Measurements from ENCODE around the gene ERAS. TPM values are rescaled to one million over a fixed set of nuclear protein-coding genes. Genes with fewer than 3 reads are reported as not detected.
"Not testable (repeated sequence)": the region's sequence is repeated elsewhere in the genome, so short reads cannot be mapped to it uniquely, and the experiment has no call there.

ERAS gene
- total RNA-seq, 1 donor from 2014 or later, result not detected

- DNase-seq, result no peak
These were observed 28.0 kb upstream of the ERAS start for GRCh38 chrX:48798318-48798717.

GRCh38 chrX:48800574-48801279 lies 25.6 kb upstream of the ERAS start:
- DNase-seq, result no peak

- DNase-seq, result peak; percentile 99
These were observed 24.8 kb upstream of the ERAS start, which contains the start of gene HDAC6 for GRCh38 chrX:48801280-48802088. Gene HDAC6, plus strand, starts transcription at chrX:48802067. Its CDS starts 626 bp downstream, at chrX:48802693.

DNA sequence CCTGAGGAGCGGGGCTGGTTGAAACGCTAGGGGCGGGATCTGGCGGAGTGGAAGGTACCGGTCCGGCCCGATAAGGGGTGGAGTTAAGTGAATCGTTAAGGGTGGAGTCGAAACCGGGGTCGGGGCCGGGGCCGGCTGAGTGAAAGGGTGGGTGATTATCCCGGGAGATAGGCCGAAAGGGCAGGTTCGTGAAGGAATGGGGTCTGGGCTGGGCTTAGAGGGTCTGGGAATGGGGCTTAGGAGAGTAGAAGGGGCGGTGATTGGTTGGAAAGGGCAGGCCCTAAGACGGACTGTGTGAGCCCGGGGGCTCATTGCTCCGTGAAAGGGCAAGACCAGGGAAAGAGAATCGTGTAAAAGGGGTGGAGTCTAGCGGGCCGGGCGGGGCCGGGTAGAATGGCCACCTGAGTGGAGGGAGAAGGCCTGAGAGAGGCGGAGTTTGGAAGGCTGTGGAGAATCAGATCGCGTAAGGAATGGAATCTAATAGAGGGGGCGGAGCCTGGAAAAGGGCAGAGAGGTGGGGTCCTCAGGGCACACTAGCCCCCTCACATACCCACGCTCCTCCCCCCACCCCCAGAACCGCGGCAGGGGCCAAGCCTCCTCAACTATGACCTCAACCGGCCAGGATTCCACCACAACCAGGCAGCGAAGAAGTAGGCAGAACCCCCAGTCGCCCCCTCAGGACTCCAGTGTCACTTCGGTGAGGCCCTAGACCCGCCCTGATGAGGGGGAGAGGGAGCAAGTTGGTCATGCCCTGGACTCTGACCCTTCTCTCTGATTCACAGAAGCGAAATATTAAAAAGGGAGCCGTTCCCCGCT lies 24.0 kb upstream of the ERAS start:
- DNase-seq, result peak; percentile 88

DNA sequence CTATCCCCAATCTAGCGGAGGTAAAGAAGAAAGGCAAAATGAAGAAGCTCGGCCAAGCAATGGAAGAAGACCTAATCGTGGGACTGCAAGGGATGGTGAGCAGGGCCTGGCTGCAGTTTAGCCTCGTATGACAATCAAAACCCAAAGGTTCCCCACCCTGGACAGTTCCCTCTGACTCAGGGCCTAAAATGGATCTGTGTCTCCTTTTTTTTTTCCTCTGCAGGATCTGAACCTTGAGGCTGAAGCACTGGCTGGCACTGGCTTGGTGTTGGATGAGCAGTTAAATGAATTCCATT lies 23.5 kb upstream of the ERAS start:
- no peak for DNase-seq

DNA sequence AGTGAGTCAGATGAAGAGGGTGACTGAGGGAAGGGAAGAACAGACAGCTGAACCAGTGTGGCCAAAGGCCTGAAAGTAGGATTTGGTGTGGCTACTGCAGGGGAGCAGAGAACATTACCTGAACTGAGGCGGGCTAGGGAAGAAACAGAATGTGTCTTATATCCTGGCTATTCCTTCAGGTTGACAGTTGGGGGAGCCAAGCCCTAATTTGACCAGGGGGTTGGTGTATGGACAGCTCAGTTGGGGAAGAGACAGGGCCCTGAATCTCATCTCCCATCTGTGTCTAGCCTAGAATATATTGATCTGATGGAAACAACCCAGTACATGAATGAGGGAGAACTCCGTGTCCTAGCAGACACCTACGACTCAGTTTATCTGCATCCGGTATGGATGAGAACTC lies 20.2 kb upstream of the ERAS start:
- DNase-seq, result no peak

DNA sequence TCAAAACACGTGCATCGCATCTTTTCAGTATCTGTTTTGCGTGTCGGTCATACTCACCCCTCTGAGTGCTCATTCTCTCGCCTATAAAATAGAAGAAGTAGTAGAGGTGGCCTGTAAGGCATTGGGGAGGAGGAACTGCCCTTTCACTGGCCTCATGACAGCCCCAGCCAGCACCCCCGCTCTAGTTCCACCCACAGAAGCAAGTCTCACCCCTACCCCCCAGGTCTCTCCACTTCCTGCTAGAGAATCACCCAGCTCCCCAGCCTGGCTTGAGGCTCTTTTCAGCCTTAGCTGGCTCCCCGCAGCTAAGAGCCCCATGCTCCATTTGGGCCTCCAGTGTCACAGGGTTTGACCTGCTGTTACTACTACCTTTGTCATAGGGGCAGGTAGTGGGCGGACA lies 12.7 kb upstream of the ERAS start:
- DNase-seq, result no peak

- no peak for DNase-seq
These were observed 11.6 kb upstream of the ERAS start for GRCh38 chrX:48814722-48815121.

GRCh38 chrX:48815266-48815665 lies 11.0 kb upstream of the ERAS start:
- DNase-seq, result no peak

GRCh38 chrX:48816014-48816810 lies 10.1 kb upstream of the ERAS start:
- no peak for DNase-seq

DNA sequence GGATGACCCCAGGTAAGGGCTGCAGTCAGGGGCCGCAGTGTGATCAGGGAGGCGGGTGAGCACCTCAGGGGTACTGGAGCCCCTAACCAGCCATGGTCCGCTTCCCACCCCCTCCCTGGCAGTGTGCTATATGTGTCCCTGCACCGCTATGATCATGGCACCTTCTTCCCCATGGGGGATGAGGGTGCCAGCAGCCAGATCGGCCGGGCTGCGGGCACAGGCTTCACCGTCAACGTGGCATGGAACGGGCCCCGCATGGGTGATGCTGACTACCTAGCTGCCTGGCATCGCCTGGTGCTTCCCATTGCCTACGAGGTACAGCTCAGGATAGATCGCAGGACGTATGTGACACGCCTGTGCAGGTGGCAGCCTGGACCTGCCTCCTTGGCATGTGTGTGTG lies 8.2 kb upstream of the ERAS start:
- no peak for DNase-seq

- no peak for DNase-seq
These were observed 7.4 kb upstream of the ERAS start for GRCh38 chrX:48818866-48819265.

DNA sequence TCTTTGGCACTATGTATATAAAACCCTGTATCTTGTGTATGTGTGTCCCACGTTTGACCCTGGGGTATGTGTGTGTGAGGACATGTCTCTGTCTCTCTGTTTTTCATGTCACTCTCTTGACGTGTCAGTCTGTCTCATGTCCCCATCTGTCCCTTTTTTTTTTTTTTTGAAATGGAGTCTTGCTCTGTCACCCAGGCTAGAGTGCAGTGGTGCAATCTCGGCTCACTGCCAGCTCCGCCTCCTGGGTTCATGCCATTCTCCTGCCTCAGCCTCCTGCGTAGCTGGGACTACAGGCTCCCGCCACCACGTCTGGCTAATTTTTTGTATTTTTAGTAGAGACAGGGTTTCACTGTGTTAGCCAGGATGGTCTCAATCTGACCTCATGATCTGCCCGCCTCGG lies 6.9 kb upstream of the ERAS start:
- DNase-seq, result not testable (repeated sequence)

GRCh38 chrX:48823053-48823452 lies 3.3 kb upstream of the ERAS start:
- DNase-seq, result no peak

DNA sequence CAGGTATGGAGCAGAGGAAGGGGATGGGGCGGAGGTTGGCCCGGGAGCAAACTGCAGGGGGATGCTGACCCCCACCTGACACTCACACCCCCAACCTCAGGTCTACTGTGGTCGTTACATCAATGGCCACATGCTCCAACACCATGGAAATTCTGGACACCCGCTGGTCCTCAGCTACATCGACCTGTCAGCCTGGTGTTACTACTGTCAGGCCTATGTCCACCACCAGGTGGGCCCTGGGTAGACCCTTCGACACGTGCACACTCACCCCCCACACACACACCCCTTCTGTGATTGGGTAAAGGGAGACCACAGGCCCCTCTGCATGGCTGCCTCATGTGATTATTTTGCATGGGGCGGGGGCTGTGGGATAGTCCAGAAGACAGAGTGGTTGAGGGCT lies 2.2 kb upstream of the ERAS start:
- no peak for DNase-seq

GRCh38 chrX:48826876-48827653 lies 752 bp downstream of the ERAS start:
- no peak for DNase-seq

- DNase-seq, result no peak
These were observed 1.3 kb downstream of the ERAS start for GRCh38 chrX:48827654-48827968.

DNA sequence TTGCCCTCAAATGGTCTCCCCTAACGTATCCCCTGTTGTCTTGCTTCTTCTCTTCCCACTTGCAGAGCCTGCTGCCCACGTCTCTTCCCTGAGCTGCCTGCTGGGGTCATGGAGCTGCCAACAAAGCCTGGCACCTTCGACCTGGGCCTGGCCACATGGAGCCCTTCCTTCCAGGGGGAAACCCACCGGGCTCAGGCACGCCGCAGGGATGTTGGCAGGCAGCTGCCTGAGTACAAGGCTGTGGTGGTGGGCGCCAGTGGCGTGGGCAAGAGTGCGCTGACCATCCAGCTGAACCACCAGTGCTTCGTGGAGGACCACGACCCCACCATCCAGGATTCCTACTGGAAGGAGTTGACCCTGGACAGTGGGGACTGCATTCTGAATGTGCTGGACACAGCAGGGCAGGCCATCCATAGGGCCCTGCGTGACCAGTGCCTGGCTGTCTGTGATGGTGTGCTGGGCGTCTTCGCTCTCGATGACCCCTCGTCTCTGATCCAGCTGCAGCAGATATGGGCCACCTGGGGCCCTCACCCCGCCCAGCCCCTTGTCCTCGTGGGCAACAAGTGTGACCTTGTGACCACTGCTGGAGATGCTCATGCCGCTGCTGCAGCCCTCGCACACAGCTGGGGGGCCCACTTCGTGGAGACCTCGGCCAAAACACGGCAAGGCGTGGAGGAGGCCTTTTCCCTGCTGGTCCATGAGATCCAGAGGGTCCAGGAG lies 2.9 kb downstream of the ERAS start:
- DNase-seq, result no peak

DNA sequence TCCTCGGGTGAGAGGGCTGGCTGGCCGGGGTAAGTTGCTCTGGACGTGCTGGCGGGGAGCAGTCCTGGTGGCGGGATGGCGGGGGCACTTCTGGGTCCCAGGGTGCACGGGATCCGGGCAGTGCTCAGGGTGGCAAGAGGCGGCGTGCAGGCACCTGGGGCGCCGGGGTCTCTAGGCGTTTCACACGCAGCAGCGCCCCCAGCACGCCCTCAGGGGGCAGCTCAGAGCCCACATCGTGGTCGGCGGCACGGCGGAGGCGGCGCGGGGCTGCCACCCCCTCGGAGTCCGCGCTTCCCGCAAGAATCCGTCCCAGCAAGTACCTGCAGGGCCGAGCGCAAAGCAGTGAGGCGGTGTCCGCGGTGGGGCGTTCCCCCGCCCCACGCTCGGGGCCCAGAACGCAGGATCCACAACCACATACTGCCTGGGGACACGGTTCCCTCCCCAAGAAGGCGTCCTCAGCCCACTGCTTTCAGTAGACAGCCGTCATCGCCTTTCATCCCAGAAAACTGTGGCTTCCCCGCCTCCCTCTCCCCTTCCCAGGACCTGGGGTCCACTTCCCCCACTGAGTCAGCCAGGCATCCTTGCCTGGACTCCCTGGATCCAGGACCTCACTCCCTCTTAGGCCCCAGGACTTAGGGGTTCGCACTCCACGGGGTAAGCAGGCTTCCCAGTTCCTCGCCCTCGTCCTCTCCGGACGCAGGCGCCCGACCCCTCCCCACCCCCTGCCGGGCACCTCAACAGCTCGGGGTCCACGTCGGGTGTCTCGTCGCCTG lies 5.0 kb downstream of the ERAS start:
- no peak for DNase-seq

- DNase-seq, result no peak
These were observed 5.6 kb downstream of the ERAS start for GRCh38 chrX:48831909-48832291.
